ENCODE results near the gene AP5B1. TPM values are rescaled to one million over a fixed set of nuclear protein-coding genes. Genes with fewer than 3 reads are reported as not detected.

The AP5B1 gene
- total RNA-seq = 1 to 10 TPM; 6.2 to 6.3 TPM

DNA sequence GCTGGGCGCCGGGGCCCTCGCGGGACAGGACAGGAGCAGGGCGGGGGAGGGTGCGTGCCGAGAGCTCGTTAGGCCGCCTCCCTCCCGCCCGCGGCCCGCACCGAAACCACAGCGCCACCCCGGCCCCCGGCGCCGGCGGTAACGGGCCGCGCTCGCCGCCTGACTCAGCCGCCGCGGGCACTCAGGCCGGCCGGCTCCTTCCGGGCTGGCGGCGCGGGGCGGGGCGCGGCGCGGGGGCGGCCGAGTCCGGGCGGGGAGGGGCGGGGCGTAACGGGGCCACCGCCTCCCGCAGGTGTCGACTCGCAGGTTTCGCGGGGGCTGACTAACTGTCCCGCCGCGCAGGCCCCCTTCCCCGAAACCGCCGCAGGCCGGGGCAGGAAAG is at the start of gene AP5B1:
Gene AP5B1, minus strand, starts transcription at position 207 of the 382 bp plus-strand sequence. CDS start 385 bp downstream, outside the sequence.
- CTCF ChIA-PET = interaction anchor here (0.9 to 8.1 kb wide), 24 partner anchors 10 to 114 kb away, joined by 3 to 158 read pairs (median 13); partner anchors contain the start of genes KAT5, RNASEH2C and SNX32
- peaks cover 4% of the 10 kb centered on the region for H3K27me3 Mint-ChIP-seq (ENCODE audit: low read depth)
- H3K9me3 Mint-ChIP-seq = no peaks in the 10 kb centered on the region
- DNase-seq = peak; percentile 68
- H3K36me3 Mint-ChIP-seq (ENCODE audit: low read depth) = no peaks in the 10 kb centered on the region
- intact Hi-C loops (cut with micrococcal nuclease) = loop anchor here (1.0 to 2.0 kb wide), 4 partner anchors 38 to 209 kb away; partner anchors contain the start of gene FIBP
- H3K27ac Mint-ChIP-seq = peak within 1 kb of the TSS; percentile 36
- peak within 1 kb of the TSS; percentile 86 for H3K4me3 Mint-ChIP-seq
- H3K4me1 Mint-ChIP-seq (ENCODE audit: low read depth) = peaks cover 14% of the 10 kb centered on the region

DNA sequence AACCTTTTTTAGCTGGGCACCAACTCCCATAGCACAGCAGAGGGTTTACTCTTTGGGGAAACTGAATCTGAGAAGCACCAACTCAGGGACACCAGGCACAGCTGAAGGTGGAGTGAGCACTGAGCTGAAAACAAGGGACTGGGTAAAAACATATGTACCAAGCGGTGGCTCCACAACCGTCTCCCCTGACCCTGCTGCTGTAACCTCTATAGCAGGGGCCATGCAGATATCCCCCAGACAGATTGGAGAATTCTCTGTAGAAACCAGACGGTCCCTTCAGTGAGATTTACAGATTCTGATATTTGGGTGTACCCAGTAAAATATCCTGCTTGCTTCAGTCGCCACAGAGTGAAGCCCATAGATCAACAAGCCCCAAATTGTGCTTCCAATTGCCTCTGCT is 48.7 kb upstream of the AP5B1 start:
- H3K4me1 Mint-ChIP-seq (ENCODE audit: low read depth) = peaks cover 30% of the 10 kb centered on the region
- no peaks in the 10 kb centered on the region for H3K27me3 Mint-ChIP-seq (ENCODE audit: low read depth)
- H3K9me3 Mint-ChIP-seq = no peaks in the 10 kb centered on the region
- H3K4me3 Mint-ChIP-seq = no peak overlapping the region
- peaks cover 2% of the 10 kb centered on the region for H3K36me3 Mint-ChIP-seq (ENCODE audit: low read depth)
- no peak overlapping the region for H3K27ac Mint-ChIP-seq
- DNase-seq = no peak
- CTCF ChIA-PET = interaction anchor here (0.6 to 1.0 kb wide), 3 partner anchors 11 to 110 kb away, joined by 3 read pairs; no protein-coding TSS in a partner anchor
- intact Hi-C loops (cut with micrococcal nuclease) = no loop called here

DNA sequence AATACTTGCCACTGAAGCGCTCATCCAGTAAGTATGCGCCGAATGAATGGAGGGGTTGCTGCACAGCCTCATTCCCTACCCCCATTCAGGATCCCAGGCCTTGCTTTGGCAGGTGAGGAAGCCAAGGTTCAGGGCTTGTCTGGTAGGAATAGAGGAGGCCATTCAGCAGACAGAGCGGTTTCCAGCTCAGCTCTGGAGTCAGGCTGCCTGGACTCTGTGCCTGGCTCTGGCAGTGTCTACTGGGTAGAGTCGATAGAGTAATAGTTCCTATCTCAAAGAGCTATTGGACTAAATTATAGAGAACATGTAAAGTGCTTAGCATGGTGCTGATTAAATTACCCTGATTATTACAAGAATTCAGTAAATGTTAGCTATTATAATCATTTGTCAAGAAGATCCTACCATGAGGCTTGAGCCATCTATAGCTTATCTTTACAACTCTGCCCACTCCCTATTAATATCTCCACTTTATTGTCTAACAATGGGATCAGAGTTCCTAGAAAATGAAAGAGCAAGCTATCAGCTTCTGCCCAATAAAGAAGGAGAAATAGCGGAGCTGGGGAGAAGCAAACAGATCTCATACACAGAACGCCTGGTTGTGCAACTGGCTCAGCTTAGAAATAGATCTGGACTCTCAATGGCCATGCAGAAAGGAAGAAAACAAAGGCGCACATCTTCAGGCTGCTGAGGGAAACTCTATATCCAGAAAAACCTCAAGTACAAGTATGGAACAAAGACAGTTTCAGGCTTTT is 46.4 kb upstream of the AP5B1 start:
- no peaks in the 10 kb centered on the region for H3K27me3 Mint-ChIP-seq (ENCODE audit: low read depth)
- intact Hi-C loops (cut with micrococcal nuclease) = no loop called here
- no peak overlapping the region for H3K4me3 Mint-ChIP-seq
- H3K4me1 Mint-ChIP-seq (ENCODE audit: low read depth) = peaks cover 19% of the 10 kb centered on the region
- H3K9me3 Mint-ChIP-seq = no peaks in the 10 kb centered on the region
- DNase-seq = no peak
- no peaks in the 10 kb centered on the region for H3K36me3 Mint-ChIP-seq (ENCODE audit: low read depth)
- H3K27ac Mint-ChIP-seq = no peak overlapping the region
- CTCF ChIA-PET = interaction anchor here (0.7 to 6.1 kb wide), 8 partner anchors 8 to 116 kb away, joined by 3 to 32 read pairs (median 6); partner anchors contain the start of genes AP5B1, KAT5 and MUS81

- Mint-ChIP-seq H3K36me3 (ENCODE audit: low read depth) (no peaks in the 10 kb centered on the region), H3K27me3 (ENCODE audit: low read depth) (no peaks in the 10 kb centered on the region), H3K27ac (no peak overlapping the region), H3K4me1 (ENCODE audit: low read depth) (peaks cover 8% of the 10 kb centered on the region), H3K4me3 (no peak overlapping the region), H3K9me3 (no peaks in the 10 kb centered on the region)
- no peak for DNase-seq
- intact Hi-C loops (cut with micrococcal nuclease) = no loop called here
- CTCF ChIA-PET = interaction anchor here (1.1 to 6.1 kb wide), 3 partner anchors 44 to 111 kb away, joined by 3 to 32 read pairs (median 3); partner anchors contain the start of genes AP5B1 and KAT5
These were observed 42.2 kb upstream of the AP5B1 start for GRCh38 chr11:65822776-65823528.

GRCh38 chr11:65821107-65821506 is 40.3 kb upstream of the AP5B1 start:
- Mint-ChIP-seq H3K27ac (no peak overlapping the region), H3K9me3 (no peaks in the 10 kb centered on the region), H3K4me3 (no peak overlapping the region), H3K36me3 (ENCODE audit: low read depth) (no peaks in the 10 kb centered on the region), H3K4me1 (ENCODE audit: low read depth) (peaks cover 6% of the 10 kb centered on the region), H3K27me3 (ENCODE audit: low read depth) (no peaks in the 10 kb centered on the region)
- intact Hi-C loops (cut with micrococcal nuclease) = no loop called here
- CTCF ChIA-PET = interaction anchor here (0.6 to 10.3 kb wide), 5 partner anchors 13 to 120 kb away, joined by 3 to 158 read pairs (median 3); partner anchors contain the start of gene AP5B1
- DNase-seq = no peak

- no peaks in the 10 kb centered on the region for H3K9me3 Mint-ChIP-seq
- H3K4me1 Mint-ChIP-seq (ENCODE audit: low read depth) = peaks cover 6% of the 10 kb centered on the region
- H3K4me3 Mint-ChIP-seq = peak overlapping the region; percentile 72
- H3K27me3 Mint-ChIP-seq (ENCODE audit: low read depth) = no peaks in the 10 kb centered on the region
- H3K27ac Mint-ChIP-seq = peak overlapping the region; percentile 50
- DNase-seq = peak; percentile 96
- CTCF ChIA-PET = interaction anchor here (0.5 to 10.3 kb wide), 29 partner anchors 9 to 235 kb away, joined by 3 to 158 read pairs (median 5); partner anchors contain the start of genes AP5B1, KAT5, RNASEH2C and SF3B2
- intact Hi-C loops (cut with micrococcal nuclease) = loop anchor here (1.0 kb wide), 5 partner anchors 15 to 171 kb away; partner anchors contain the start of genes AP5B1 and SNX32
- H3K36me3 Mint-ChIP-seq (ENCODE audit: low read depth) = no peaks in the 10 kb centered on the region
These were observed 37.3 kb upstream of the AP5B1 start for GRCh38 chr11:65817835-65818680.

DNA sequence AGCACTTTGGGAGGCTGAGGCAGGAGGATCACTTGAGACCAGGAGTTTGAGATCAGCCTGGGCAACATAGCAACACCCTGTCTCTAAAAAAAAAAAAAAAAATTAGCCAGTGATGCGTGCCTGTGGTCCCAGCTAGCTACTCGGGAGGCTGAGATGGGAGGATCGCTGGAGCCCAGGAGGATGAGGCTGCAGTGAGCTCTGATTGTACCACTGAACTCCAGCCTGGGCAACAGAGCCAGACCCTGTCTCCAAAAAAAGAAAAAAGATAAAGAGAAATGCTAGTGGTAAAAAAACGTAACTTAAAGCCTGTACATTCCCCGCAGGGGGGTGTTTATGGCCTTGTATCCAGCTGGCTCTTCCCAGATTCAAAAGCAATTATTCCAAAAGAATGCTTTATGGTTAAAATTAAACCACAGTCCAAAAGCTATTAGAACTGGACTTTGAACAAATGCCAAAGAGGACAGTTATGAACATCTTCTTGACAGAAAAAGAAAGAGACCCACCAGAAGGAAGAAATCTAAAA is 36.6 kb upstream of the AP5B1 start:
- CTCF ChIA-PET = interaction anchor here (0.5 to 10.3 kb wide), 26 partner anchors 10 to 235 kb away, joined by 3 to 158 read pairs (median 4); partner anchors contain the start of genes AP5B1, KAT5, RNASEH2C and SF3B2
- intact Hi-C loops (cut with micrococcal nuclease) = no loop called here

GRCh38 chr11:65816696-65817095 is 35.9 kb upstream of the AP5B1 start:
- CTCF ChIA-PET = interaction anchor here (0.6 to 10.3 kb wide), 21 partner anchors 11 to 961 kb away, joined by 3 to 158 read pairs (median 4); partner anchors contain the start of genes AP5B1 and KAT5
- Mint-ChIP-seq H3K4me1 (ENCODE audit: low read depth) (peaks cover 6% of the 10 kb centered on the region), H3K36me3 (ENCODE audit: low read depth) (no peaks in the 10 kb centered on the region), H3K9me3 (no peaks in the 10 kb centered on the region), H3K4me3 (no peak overlapping the region), H3K27me3 (ENCODE audit: low read depth) (no peaks in the 10 kb centered on the region), H3K27ac (no peak overlapping the region)
- intact Hi-C loops (cut with micrococcal nuclease) = no loop called here
- no peak for DNase-seq

More for the DNA sequence above, 36.6 kb upstream of the AP5B1 start:
- H3K27me3 Mint-ChIP-seq (ENCODE audit: low read depth) = no peaks in the 10 kb centered on the region
- no peak overlapping the region for H3K27ac Mint-ChIP-seq
- peak overlapping the region; percentile 59 for H3K4me3 Mint-ChIP-seq
- H3K36me3 Mint-ChIP-seq (ENCODE audit: low read depth) = no peaks in the 10 kb centered on the region
- no peaks in the 10 kb centered on the region for H3K9me3 Mint-ChIP-seq
- H3K4me1 Mint-ChIP-seq (ENCODE audit: low read depth) = peaks cover 6% of the 10 kb centered on the region
- no peak for DNase-seq

GRCh38 chr11:65814986-65815565 is 34.3 kb upstream of the AP5B1 start:
- no peaks in the 10 kb centered on the region for H3K9me3 Mint-ChIP-seq
- H3K27ac Mint-ChIP-seq = no peak overlapping the region
- CTCF ChIA-PET = interaction anchor here (0.6 to 10.3 kb wide), 3 partner anchors 26 to 40 kb away, joined by 3 to 158 read pairs (median 3); partner anchors contain the start of gene AP5B1
- DNase-seq = no peak
- no peaks in the 10 kb centered on the region for H3K36me3 Mint-ChIP-seq (ENCODE audit: low read depth)
- no peak overlapping the region for H3K4me3 Mint-ChIP-seq
- intact Hi-C loops (cut with micrococcal nuclease) = no loop called here
- peaks cover 6% of the 10 kb centered on the region for H3K4me1 Mint-ChIP-seq (ENCODE audit: low read depth)
- H3K27me3 Mint-ChIP-seq (ENCODE audit: low read depth) = no peaks in the 10 kb centered on the region

- Mint-ChIP-seq H3K27me3 (ENCODE audit: low read depth) (no peaks in the 10 kb centered on the region), H3K4me3 (no peak overlapping the region), H3K27ac (no peak overlapping the region), H3K9me3 (no peaks in the 10 kb centered on the region), H3K4me1 (ENCODE audit: low read depth) (peaks cover 6% of the 10 kb centered on the region), H3K36me3 (ENCODE audit: low read depth) (no peaks in the 10 kb centered on the region)
- CTCF ChIA-PET = interaction anchor here (10.3 kb wide), 1 partner anchor 35 kb away, joined by 158 read pairs; the partner anchor contains the start of gene AP5B1
- intact Hi-C loops (cut with micrococcal nuclease) = no loop called here
- no peak for DNase-seq
These were observed 33.6 kb upstream of the AP5B1 start for GRCh38 chr11:65814131-65814985.

Data from activated naive CD4-positive, alpha-beta T cell treated with anti-CD3 and anti-CD28 coated beads for 36 hours (primary cell).